ENCODE data around the gene AMER3. TPM values are rescaled to one million over a fixed set of nuclear protein-coding genes. Genes with fewer than 3 reads are reported as not detected.
"Not testable (repeated sequence)": the region's sequence is repeated elsewhere in the genome, so short reads cannot be mapped to it uniquely, and the experiment has no call there.

AMER3 gene, protein sequence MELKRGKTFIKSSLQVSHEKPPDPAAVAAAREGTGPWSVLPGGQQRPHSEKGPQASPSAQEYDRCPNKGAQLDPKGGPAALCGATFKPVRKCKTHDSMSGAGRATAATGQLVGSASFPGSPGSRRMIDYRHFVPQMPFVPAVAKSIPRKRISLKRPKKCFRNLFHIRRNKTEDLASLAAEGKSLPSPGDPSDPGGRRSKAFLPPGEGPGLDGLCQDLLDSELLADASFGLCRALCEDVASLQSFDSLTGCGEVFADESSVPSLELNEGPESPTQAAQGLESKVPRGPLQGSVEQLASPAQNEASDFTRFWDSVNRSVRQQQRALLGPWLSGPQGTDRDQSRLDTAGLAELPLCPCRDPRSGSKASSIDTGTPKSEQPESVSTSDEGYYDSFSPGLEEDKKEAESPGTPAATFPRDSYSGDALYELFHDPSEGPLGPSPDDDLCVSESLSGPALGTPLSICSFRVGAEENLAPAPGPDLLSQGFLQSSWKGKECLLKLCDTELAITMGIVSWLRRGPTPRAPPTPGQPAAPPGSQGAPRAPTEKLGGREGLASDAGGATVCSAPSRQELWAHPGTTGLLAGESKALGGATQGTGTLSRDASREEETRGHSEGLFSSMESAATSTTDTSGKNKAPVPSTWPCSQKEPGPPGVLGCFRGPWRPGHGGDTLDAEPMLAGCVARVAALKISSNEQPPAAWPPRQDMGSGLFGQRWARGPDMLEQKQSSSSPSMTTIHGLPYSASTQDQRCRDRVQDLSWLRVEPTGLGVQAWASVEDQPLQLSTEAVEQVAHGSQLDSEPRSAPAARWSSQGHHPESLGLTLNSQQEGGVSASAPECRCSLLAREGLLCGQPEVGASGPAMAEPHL
- total RNA-seq (2021; ENCODE audit: unreplicated experiment) (not detected), Bru-seq, nascent RNA (not detected), BruChase-seq, experiment 1, labeled RNA remaining after a 2-hour chase (percentile 7 among the genes with signal in this experiment), BruChase-seq, experiment 2, labeled RNA remaining after a 6-hour chase (percentile 7 among the genes with signal in this experiment)
- not detected for polyA plus RNA-seq (2012; ENCODE audit: insufficient read length)
- long read RNA-seq, result 0 reads

DNA sequence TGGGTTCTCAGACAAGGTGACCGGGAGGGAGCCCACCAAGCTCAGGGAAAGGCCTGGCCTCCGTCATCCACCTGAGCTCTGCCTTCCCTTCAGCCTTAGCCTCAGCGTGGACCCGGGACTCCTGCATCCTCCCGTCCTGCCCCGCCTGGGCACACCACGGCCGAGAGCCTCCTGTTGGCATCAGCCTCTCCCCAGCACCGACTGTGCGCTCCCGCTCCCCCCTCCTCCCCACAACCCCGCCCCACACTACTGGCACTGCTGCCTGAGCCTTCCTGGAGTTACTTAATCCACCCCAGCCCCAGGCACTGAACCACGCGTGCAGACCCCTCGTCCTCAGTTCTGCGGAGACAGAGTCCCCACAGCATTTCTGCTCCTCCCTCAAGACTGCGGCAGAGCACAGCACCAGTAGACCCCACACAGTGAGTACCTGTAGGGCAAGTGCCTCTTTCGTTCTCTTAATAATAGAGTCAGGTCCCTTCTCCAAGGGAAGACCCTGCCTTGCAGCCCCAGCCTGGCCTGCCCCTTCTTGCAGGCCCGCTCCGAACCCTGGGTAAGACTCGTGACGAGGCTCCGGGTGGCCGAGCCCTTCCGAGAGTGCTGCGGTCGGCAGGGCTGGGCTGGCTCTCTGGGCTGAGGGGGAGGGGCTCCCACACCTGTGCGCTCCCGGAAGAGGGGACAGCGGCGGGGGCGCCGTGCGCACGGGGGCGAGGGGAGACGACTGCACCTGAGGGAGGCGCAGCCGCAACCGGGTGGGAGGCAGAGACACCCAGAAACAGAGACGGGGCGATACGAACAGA is at the start of gene AMER3:
Gene AMER3 (plus strand): TSS at position 285 of the 797 bp plus-strand sequence. CDS start 6,533 bp downstream, outside the sequence.
- Histone ChIP-seq H3K4me3 (ENCODE audit: low read depth in 2 of 2, low read length in 2 of 2) (peak within 1 kb of the TSS; percentile 8 to 18; a peak in 2 of 4 replicates), H3K9me3 (ENCODE audit: control insufficient read depth, insufficient read depth, low read depth, low read length) (no peaks in the 10 kb centered on the region), H3K27me3 (ENCODE audit: control insufficient read depth, insufficient read depth, low read length) (peaks cover 13% of the 10 kb centered on the region), H3K4me1 (ENCODE audit: control insufficient read depth, insufficient read depth, low read length) (no peaks in the 10 kb centered on the region), H3K27ac (ENCODE audit: low read length) (no peak within 1 kb of the TSS), H3K36me3 (ENCODE audit: control insufficient read depth, insufficient read depth, low read length) (no peaks in the 10 kb centered on the region; the same call in 1 of the 2 replicates)
- no peak for TF ChIP-seq TCF7L2 (IDR thresholded peaks at IDR 0.05; ENCODE audit: low read depth, low read length)
- no peak for TF ChIP-seq POLR2AphosphoS5 (IDR thresholded peaks at IDR 0.05; ENCODE audit: low read depth, low read length)
- TF ChIP-seq, protein P1, sequence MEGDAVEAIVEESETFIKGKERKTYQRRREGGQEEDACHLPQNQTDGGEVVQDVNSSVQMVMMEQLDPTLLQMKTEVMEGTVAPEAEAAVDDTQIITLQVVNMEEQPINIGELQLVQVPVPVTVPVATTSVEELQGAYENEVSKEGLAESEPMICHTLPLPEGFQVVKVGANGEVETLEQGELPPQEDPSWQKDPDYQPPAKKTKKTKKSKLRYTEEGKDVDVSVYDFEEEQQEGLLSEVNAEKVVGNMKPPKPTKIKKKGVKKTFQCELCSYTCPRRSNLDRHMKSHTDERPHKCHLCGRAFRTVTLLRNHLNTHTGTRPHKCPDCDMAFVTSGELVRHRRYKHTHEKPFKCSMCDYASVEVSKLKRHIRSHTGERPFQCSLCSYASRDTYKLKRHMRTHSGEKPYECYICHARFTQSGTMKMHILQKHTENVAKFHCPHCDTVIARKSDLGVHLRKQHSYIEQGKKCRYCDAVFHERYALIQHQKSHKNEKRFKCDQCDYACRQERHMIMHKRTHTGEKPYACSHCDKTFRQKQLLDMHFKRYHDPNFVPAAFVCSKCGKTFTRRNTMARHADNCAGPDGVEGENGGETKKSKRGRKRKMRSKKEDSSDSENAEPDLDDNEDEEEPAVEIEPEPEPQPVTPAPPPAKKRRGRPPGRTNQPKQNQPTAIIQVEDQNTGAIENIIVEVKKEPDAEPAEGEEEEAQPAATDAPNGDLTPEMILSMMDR (IDR thresholded peaks at IDR 0.05), result no peak
- BruUV-seq (replicated peaks), result no TSS peak
- CTCF ChIA-PET, result no interaction called here
- ATAC-seq, result peak; percentile 58
- POLR2A ChIA-PET, result no interaction called here
- in situ Hi-C loops (cut with HindIII; ENCODE audit: low pct_unique_long_range_greater_than_20kb, low sequenced_read_pairs) (no loop called here), intact Hi-C loops (cut with micrococcal nuclease; ENCODE audit: unreplicated experiment) (no loop called here)
- DNase-seq (ENCODE audit: low read depth, low spot score), result no peak

DNA sequence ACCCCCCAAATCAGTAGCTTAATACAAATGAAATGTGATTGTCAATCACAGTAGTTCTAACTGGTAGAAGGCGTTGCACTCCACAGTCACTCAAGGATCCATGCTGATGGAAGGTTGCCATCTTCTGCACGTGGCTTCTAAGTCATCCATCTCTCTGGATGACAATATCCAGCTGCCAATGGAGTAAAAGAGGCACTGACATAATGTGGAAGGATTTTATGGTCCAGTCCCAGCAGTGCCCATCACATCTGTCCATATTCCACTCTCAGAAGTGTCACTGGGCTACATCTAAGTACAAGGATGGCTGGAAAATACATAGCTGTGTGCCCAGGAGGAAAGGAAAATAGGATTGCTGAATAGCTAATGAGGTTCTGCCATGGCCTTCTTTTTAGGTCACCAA is 40.5 kb upstream of the AMER3 start:
- in situ Hi-C loops (cut with HindIII; ENCODE audit: low pct_unique_long_range_greater_than_20kb, low sequenced_read_pairs); H3K27ac ChIP-seq (ENCODE audit: low read length); intact Hi-C loops (cut with micrococcal nuclease; ENCODE audit: unreplicated experiment); H3K4me1 ChIP-seq (ENCODE audit: control insufficient read depth, insufficient read depth, low read length); ATAC-seq; H3K9me3 ChIP-seq (ENCODE audit: control insufficient read depth, insufficient read depth, low read depth, low read length); H3K27me3 ChIP-seq (ENCODE audit: control insufficient read depth, insufficient read depth, low read length); H3K36me3 ChIP-seq (ENCODE audit: control insufficient read depth, insufficient read depth, low read length); DNase-seq (ENCODE audit: low read depth, low spot score); CTCF ChIA-PET; H3K4me3 ChIP-seq (ENCODE audit: low read depth in 2 of 2, low read length in 2 of 2); POLR2A ChIA-PET; BruUV-seq (replicated peaks): not testable (repeated sequence)

DNA sequence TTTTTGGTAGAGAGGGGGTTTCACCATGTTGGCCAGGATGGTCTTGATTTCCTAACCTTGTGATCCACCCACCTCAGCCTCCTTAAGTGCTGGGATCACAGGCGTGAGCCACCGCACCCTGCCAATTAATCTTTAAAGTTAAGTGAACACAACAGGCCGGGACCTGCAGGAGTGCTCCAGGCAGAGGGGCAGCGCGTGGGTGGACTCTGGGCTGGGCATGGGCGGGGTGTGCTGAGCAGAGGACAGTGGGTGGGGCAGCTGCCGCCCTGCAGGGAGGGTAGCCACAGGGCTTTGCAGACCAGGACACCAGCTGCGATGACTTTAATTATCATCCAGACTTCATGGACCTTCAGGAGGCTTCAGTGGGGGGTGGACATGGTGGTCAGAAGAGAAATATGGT is 35.3 kb upstream of the AMER3 start:
- H3K4me1 ChIP-seq (ENCODE audit: control insufficient read depth, insufficient read depth, low read length), result no peaks in the 10 kb centered on the region
- intact Hi-C loops (cut with micrococcal nuclease; ENCODE audit: unreplicated experiment), result no loop called here
- ChIA-PET CTCF (no interaction called here), POLR2A (no interaction called here)
- H3K36me3 ChIP-seq (ENCODE audit: control insufficient read depth, insufficient read depth, low read length), result no peaks in the 10 kb centered on the region
- no peaks in the 10 kb centered on the region for H3K9me3 ChIP-seq (ENCODE audit: control insufficient read depth, insufficient read depth, low read depth, low read length)
- H3K4me3 ChIP-seq (ENCODE audit: low read depth in 2 of 2, low read length in 2 of 2), result no peak overlapping the region
- no TSS peak for BruUV-seq (replicated peaks)
- TF ChIP-seq, protein P2, sequence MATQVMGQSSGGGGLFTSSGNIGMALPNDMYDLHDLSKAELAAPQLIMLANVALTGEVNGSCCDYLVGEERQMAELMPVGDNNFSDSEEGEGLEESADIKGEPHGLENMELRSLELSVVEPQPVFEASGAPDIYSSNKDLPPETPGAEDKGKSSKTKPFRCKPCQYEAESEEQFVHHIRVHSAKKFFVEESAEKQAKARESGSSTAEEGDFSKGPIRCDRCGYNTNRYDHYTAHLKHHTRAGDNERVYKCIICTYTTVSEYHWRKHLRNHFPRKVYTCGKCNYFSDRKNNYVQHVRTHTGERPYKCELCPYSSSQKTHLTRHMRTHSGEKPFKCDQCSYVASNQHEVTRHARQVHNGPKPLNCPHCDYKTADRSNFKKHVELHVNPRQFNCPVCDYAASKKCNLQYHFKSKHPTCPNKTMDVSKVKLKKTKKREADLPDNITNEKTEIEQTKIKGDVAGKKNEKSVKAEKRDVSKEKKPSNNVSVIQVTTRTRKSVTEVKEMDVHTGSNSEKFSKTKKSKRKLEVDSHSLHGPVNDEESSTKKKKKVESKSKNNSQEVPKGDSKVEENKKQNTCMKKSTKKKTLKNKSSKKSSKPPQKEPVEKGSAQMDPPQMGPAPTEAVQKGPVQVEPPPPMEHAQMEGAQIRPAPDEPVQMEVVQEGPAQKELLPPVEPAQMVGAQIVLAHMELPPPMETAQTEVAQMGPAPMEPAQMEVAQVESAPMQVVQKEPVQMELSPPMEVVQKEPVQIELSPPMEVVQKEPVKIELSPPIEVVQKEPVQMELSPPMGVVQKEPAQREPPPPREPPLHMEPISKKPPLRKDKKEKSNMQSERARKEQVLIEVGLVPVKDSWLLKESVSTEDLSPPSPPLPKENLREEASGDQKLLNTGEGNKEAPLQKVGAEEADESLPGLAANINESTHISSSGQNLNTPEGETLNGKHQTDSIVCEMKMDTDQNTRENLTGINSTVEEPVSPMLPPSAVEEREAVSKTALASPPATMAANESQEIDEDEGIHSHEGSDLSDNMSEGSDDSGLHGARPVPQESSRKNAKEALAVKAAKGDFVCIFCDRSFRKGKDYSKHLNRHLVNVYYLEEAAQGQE (IDR thresholded peaks at IDR 0.05; ENCODE audit: insufficient read depth in 1 of 2, low read depth in 2 of 2, low read length in 1 of 2), result no peak
- TF ChIP-seq, protein P1 (IDR thresholded peaks at IDR 0.05), result no peak
- no peak for TF ChIP-seq TCF7L2 (IDR thresholded peaks at IDR 0.05; ENCODE audit: low read depth, low read length)
- no peak for TF ChIP-seq POLR2AphosphoS5 (IDR thresholded peaks at IDR 0.05; ENCODE audit: low read depth, low read length)
- no peak for TF ChIP-seq SIN3A (IDR thresholded peaks at IDR 0.05; ENCODE audit: borderline replicate concordance, insufficient read depth, low read depth, low read length)
- no peaks in the 10 kb centered on the region for H3K27me3 ChIP-seq (ENCODE audit: control insufficient read depth, insufficient read depth, low read length)
- ATAC-seq (no peak), DNase-seq (ENCODE audit: low read depth, low spot score) (no peak)
- H3K27ac ChIP-seq (ENCODE audit: low read length), result no peak overlapping the region
- in situ Hi-C loops (cut with HindIII; ENCODE audit: low pct_unique_long_range_greater_than_20kb, low sequenced_read_pairs), result no loop called here

All from Panc1 (cell line).